Fibroblast of mammary gland (primary cell): ENCODE measurements around the gene HEBP1.

Source experiments
- DNase-seq: peaks from one replicate; pipeline ENCODE4 v3.0.0-alpha.2; 2010; ENCODE audit warnings: low read depth
- H3K4me3 ChIP-seq: 2 replicates; pipeline ENCODE4 v1.5.1; 2011; ENCODE audit warnings: low read depth, mild to moderate bottlenecking, low read length, moderate library complexity; ENCODE audit not compliant: control insufficient read depth
- CTCF ChIP-seq: conservative IDR thresholded peaks from 2 replicates; pipeline ENCODE4 v1.5.1; 2011; ENCODE audit warnings: low read depth, low read length, inconsistent platforms; ENCODE audit not compliant: control insufficient read depth, insufficient read depth

Gene HEBP1

GRCh38 chr12:13005649-13006048, 5.6 kb upstream of the HEBP1 start:
- H3K4me3 ChIP-seq: no peak overlapping the region
- no peak for TF ChIP-seq CTCF
- no peak for DNase-seq

GRCh38 chr12:13004986-13005385, 4.9 kb upstream of the HEBP1 start:
- DNase-seq: no peak
- no peak for TF ChIP-seq CTCF
- no peak overlapping the region for H3K4me3 ChIP-seq

GRCh38 chr12:13004361-13004760, 4.3 kb upstream of the HEBP1 start:
- DNase-seq: peak; percentile 51
- no peak for TF ChIP-seq CTCF

GRCh38 chr12:13002301-13003097, 2.4 kb upstream of the HEBP1 start:
- DNase-seq: no peak
- TF ChIP-seq CTCF: no peak
- H3K4me3 ChIP-seq: no peak overlapping the region

More at GRCh38 chr12:13004361-13004760, 4.3 kb upstream of the HEBP1 start:
- no peak overlapping the region for H3K4me3 ChIP-seq

- no peak for DNase-seq
- peak overlapping the region; percentile 58 for H3K4me3 ChIP-seq
- TF ChIP-seq CTCF: no peak
These were observed 1.6 kb upstream of the HEBP1 start for GRCh38 chr12:13001775-13002040.

GRCh38 chr12:13000925-13001774, 1.1 kb upstream of the HEBP1 start:
- peak; percentile 42 for DNase-seq
- peak overlapping the region; percentile 58 for H3K4me3 ChIP-seq
- TF ChIP-seq CTCF: no peak

- no peak for DNase-seq
- no peak for TF ChIP-seq CTCF
- peak overlapping the region; percentile 58 for H3K4me3 ChIP-seq
These were observed 505 bp upstream of the HEBP1 start for GRCh38 chr12:13000616-13000924.
